Sigmoid colon (tissue), 7 donors: Measurements from ENCODE around the gene RLN3. TPM values are rescaled to one million over a fixed set of nuclear protein-coding genes. Genes with fewer than 3 reads are reported as not detected.

Experiments used
- DNase-seq: peaks from one replicate; pipeline ENCODE4 v3.0.0-alpha.2; 2019
- H3K27ac ChIP-seq, 4 donors: fragments of 200-600 bp; sonication (generic); one replicate each; pipeline ENCODE4 v1.5.1; 2016 to 2019; ENCODE audit warnings: mild to moderate bottlenecking in 1 of 4
- H3K27me3 ChIP-seq, 3 donors: fragments of 200-600 bp; sonication (generic); one replicate each; pipeline ENCODE4 v1.5.1; 2019; ENCODE audit warnings: mild to moderate bottlenecking in 1 of 3
- H3K36me3 ChIP-seq, 4 donors: fragments of 200-600 bp; sonication (generic); one replicate each; pipeline ENCODE4 v1.5.1; 2016 to 2019
- H3K4me1 ChIP-seq, 4 donors: fragments of 200-600 bp; sonication (generic); one replicate each; pipeline ENCODE4 v1.5.1; 2017 to 2019
- H3K4me3 ChIP-seq, 4 donors: fragments of 200-600 bp; sonication (generic); one replicate each; pipeline ENCODE4 v1.5.1; 2017 to 2019; ENCODE audit warnings: mild to moderate bottlenecking in 2 of 4, moderate library complexity in 1 of 4
- H3K9me3 ChIP-seq, 4 donors: fragments of 200-600 bp in 3 of 4; sonication (generic) in 3 of 4; one replicate each; pipeline versions ENCODE4 v1.5.1 to v1.6.1; 2013 to 2019
- EP300 ChIP-seq, 4 donors: sonication (generic); formaldehyde crosslinking; IDR thresholded peaks; one replicate each; pipeline ENCODE4 v1.6.1; 2017; ENCODE audit warnings: antibody characterized with exemption in 4 of 4
- POLR2A ChIP-seq, 2 donors: fragments of 450-650 bp; IDR thresholded peaks; one replicate each; pipeline ENCODE4 v1.6.1; 2016; ENCODE audit warnings: antibody characterized with exemption in 2 of 2, mild to moderate bottlenecking in 2 of 2, moderate library complexity in 2 of 2
- POLR2AphosphoS5 ChIP-seq, 4 donors: sonication (generic); formaldehyde crosslinking; IDR thresholded peaks; one replicate each; pipeline ENCODE4 v1.6.1; 2017; ENCODE audit warnings: antibody characterized with exemption in 4 of 4
- WGBS, 2 donors: extraction: QIAGEN DNeasy Blood & Tissue Kit; methylation state at CpG; one replicate each; pipeline ENCODE4 v1.1.7; 2013; 5-methylcytosine and 5-hydroxymethylcytosine counted together
- intact Hi-C: fragments of 100-400 bp; cut with DNase I; formaldehyde crosslinking; loops from one replicate; pipeline ENCODE4 v1.15.1; 2023
- polyA plus RNA-seq, 3 donors: library from polyadenylated mRNA; stranded (reverse); fragments of 200-250 nt; gene quantifications; one replicate each; pipeline ENCODE4 v1.2.3, GENCODE V29; 2013
- total RNA-seq, 4 donors: library from RNA; depleted of rRNA; stranded (reverse); fragments of >200 nt; gene quantifications; one replicate each; pipeline ENCODE4 v1.1.0, GENCODE V29; 2016
- TF ChIP-seq, protein P1 (sequence below), 4 experiments: fragments of 450-650 bp in 3 of 4; fragments of 200-600 bp in 1 of 4; IDR thresholded peaks; one replicate each; pipeline ENCODE4 v1.5.1; 2016 to 2019; ENCODE audit warnings: antibody characterized with exemption in 4 of 4, mild to moderate bottlenecking in 3 of 4, moderate library complexity in 2 of 4
- donor health status: healthy with polysubstance abuse.
- donor health status: Bipolar disorder and iron deficiency.
- donor health status: healthy.

The RLN3 gene
- total and polyA plus RNA-seq, 7 donors, result 1.1 TPM; not detected in 6

DNA sequence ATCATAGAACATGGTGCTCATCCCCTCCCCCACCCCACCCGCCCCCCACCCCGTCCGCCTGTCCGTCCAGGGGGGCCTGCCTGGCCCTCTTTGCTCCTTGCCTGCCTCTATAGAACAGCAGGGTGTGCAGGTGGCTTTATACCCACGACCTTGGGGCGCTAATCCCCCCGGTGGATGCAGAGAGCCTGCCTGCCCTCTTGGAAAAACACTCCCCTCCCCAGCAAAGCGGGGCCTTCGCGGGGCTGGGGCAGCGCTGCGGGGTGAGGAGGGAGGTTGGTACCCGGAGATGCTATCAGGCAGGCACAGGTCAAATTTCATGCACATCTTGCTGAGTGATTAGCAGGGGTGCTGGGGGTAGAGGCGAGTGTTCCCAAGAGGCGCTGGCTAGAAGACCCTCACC lies 43.8 kb upstream of the RLN3 start:
- H3K36me3 ChIP-seq, result peaks cover 0 to 18% (median 0%) of the 10 kb centered on the region in 4 donors
- 82 to 89% methylated on average over 15 of the region's 15 CpGs for WGBS, 2 donors
- H3K4me3 ChIP-seq, result no peak overlapping the region
- no peaks in the 10 kb centered on the region for H3K27me3 ChIP-seq
- H3K9me3 ChIP-seq, result no peaks in the 10 kb centered on the region
- no peak for DNase-seq
- intact Hi-C loops, result no loop called here
- peaks cover 0 to 26% (median 21%) of the 10 kb centered on the region in 4 donors for H3K4me1 ChIP-seq
- no peak overlapping the region for H3K27ac ChIP-seq
- TF ChIP-seq POLR2A (IDR thresholded peaks at IDR 0.05) (no peak), EP300 (IDR thresholded peaks at IDR 0.05) (no peak), POLR2AphosphoS5 (IDR thresholded peaks at IDR 0.05) (no peak)
- TF ChIP-seq, protein P1, sequence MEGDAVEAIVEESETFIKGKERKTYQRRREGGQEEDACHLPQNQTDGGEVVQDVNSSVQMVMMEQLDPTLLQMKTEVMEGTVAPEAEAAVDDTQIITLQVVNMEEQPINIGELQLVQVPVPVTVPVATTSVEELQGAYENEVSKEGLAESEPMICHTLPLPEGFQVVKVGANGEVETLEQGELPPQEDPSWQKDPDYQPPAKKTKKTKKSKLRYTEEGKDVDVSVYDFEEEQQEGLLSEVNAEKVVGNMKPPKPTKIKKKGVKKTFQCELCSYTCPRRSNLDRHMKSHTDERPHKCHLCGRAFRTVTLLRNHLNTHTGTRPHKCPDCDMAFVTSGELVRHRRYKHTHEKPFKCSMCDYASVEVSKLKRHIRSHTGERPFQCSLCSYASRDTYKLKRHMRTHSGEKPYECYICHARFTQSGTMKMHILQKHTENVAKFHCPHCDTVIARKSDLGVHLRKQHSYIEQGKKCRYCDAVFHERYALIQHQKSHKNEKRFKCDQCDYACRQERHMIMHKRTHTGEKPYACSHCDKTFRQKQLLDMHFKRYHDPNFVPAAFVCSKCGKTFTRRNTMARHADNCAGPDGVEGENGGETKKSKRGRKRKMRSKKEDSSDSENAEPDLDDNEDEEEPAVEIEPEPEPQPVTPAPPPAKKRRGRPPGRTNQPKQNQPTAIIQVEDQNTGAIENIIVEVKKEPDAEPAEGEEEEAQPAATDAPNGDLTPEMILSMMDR (IDR thresholded peaks at IDR 0.05), result no peak

GRCh38 chr19:13984875-13985741 lies 42.8 kb upstream of the RLN3 start:
- 78 to 87% methylated on average over 25 of the region's 25 CpGs for WGBS, 2 donors
- H3K9me3 ChIP-seq, result no peaks in the 10 kb centered on the region
- intact Hi-C loops, result no loop called here
- peak overlapping the region in 1 of 4 donors; percentile 8 for H3K27ac ChIP-seq
- no peak for DNase-seq
- H3K4me1 ChIP-seq, result peaks cover 0 to 20% (median 15%) of the 10 kb centered on the region in 4 donors
- TF ChIP-seq, protein P1 (IDR thresholded peaks at IDR 0.05), result no peak
- TF ChIP-seq EP300 (IDR thresholded peaks at IDR 0.05) (no peak), POLR2A (IDR thresholded peaks at IDR 0.05) (no peak), POLR2AphosphoS5 (IDR thresholded peaks at IDR 0.05) (no peak)
- H3K36me3 ChIP-seq, result peaks cover 0 to 18% (median 0%) of the 10 kb centered on the region in 4 donors
- no peak overlapping the region for H3K4me3 ChIP-seq
- H3K27me3 ChIP-seq, result no peaks in the 10 kb centered on the region

- H3K4me1 ChIP-seq, result peaks cover 0 to 20% (median 15%) of the 10 kb centered on the region in 4 donors
- 66 to 84% methylated on average over 10 of the region's 10 CpGs for WGBS, 2 donors
- H3K9me3 ChIP-seq, result no peaks in the 10 kb centered on the region
- H3K27ac ChIP-seq, result peak overlapping the region; percentile 8 to 83 (median 72)
- TF ChIP-seq, protein P1 (IDR thresholded peaks at IDR 0.05), result no peak
- TF ChIP-seq EP300 (IDR thresholded peaks at IDR 0.05) (no peak), POLR2AphosphoS5 (IDR thresholded peaks at IDR 0.05) (no peak), POLR2A (IDR thresholded peaks at IDR 0.05) (no peak)
- H3K36me3 ChIP-seq, result peaks cover 0 to 20% (median 0%) of the 10 kb centered on the region in 4 donors
- no peaks in the 10 kb centered on the region for H3K27me3 ChIP-seq
- no peak for DNase-seq
- intact Hi-C loops, result no loop called here
- peak overlapping the region in 1 of 4 donors; percentile 23 for H3K4me3 ChIP-seq
Measured at GRCh38 chr19:13985771-13986347, 42.1 kb upstream of the RLN3 start.

DNA sequence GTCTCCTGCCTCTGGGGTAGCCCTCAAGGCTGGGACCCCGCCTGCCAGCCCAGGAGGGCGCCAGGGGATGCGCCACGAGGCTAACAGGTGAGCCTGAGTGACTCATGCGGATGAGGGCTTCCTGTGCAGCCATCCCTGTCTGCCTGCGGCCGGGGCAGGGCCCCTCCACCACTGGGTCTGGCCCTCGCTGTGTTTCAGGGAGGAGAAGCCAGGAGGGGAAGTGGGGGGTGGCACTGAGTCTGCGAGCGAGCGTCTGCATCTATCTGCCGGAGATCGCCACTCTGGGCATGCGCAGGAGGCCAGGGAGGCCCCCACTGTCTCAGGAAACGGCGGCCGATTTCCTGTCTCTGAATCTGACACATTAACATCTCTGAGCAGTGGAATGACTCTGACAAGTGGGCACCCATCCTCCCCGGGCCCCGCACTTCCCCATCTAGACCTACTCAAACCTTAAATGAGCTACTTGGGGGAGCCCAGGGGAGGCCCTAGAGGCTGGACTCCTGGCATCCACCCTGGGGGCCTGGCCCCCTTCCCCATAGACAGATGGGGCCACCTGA lies 41.5 kb upstream of the RLN3 start:
- intact Hi-C loops, result no loop called here
- Histone ChIP-seq H3K9me3 (no peaks in the 10 kb centered on the region), H3K4me3 (peak overlapping the region in 2 of 4 donors; percentile 15 to 23), H3K27me3 (no peaks in the 10 kb centered on the region), H3K4me1 (peaks cover 0 to 20% (median 15%) of the 10 kb centered on the region in 4 donors), H3K27ac (peak overlapping the region; percentile 67 to 83 (median 72)), H3K36me3 (peaks cover 0 to 25% (median 0%) of the 10 kb centered on the region in 4 donors)
- TF ChIP-seq, protein P1 (IDR thresholded peaks at IDR 0.05), result no peak
- TF ChIP-seq POLR2AphosphoS5 (IDR thresholded peaks at IDR 0.05), result peak in 1 of 4 donors; percentile 14
- 32 to 67% methylated on average over 19 of the region's 19 CpGs for WGBS, 2 donors
- peak; percentile 93 for DNase-seq
